ENCODE results near the gene HOXD13.

DNA sequence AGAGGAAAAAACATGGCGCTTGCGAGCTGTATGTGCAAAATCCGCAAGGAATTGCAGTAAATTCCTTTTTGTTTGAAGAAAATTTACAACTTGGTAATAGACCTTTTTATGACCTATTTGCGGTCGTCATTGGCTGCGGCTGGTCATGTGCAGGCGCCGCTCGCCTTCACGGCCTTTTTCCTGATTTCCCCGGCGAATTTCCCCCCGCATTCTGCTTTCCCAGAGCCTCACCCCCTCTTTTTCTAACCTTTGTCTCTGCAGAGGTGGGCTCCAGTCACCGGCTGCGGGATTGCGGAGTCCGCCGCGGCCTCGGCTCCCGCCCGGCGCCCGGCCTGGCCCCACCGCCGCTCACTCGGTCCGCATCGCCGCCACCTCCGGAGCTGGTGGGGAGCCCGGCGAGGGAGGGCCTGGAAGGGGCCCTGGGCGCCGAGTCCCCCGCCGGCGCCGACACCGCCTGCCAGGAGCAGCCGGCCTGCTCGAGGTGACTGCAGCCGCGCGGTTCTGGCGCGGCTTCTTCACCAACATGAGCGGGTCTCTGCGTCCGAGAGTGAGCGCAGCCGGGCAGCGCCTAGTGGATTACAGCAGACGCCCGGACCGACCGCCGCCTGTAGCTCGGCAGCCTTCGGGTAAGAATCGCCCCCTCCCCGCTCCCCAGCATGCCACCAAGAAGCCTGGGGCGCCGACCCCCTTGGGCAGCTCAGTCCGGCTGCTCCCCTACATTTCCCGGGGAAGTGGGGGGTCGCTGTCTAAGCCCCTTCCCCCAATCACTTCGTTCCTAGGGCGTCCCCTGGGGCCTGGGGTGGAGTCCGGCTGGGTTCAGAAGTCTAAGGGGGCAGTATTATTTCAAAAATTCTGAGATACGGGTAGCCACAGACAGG, 44.1 kb downstream of the HOXD13 start:
- no peak for TF ChIP-seq CTCF (IDR thresholded peaks at IDR 0.05)
- TF ChIP-seq EZH2 (IDR thresholded peaks at IDR 0.05; ENCODE audit: borderline replicate concordance, insufficient read depth, low read depth, low read length, poor library complexity, severe bottlenecking): peak; percentile 35

All from B cell (primary cell).